LNCAP (cell line): ENCODE results near the gene THSD7A.

Experiments
- TF ChIP-seq, protein P1 (sequence below): fragments of 450-650 bp; IDR thresholded peaks from 2 replicates; pipeline ENCODE4 v1.5.1; 2017; ENCODE audit warnings: mild to moderate bottlenecking

Gene THSD7A

GRCh38 chr7:11714205-11714604 is 117.8 kb downstream of the THSD7A start:
- TF ChIP-seq, protein P1, sequence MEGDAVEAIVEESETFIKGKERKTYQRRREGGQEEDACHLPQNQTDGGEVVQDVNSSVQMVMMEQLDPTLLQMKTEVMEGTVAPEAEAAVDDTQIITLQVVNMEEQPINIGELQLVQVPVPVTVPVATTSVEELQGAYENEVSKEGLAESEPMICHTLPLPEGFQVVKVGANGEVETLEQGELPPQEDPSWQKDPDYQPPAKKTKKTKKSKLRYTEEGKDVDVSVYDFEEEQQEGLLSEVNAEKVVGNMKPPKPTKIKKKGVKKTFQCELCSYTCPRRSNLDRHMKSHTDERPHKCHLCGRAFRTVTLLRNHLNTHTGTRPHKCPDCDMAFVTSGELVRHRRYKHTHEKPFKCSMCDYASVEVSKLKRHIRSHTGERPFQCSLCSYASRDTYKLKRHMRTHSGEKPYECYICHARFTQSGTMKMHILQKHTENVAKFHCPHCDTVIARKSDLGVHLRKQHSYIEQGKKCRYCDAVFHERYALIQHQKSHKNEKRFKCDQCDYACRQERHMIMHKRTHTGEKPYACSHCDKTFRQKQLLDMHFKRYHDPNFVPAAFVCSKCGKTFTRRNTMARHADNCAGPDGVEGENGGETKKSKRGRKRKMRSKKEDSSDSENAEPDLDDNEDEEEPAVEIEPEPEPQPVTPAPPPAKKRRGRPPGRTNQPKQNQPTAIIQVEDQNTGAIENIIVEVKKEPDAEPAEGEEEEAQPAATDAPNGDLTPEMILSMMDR, result no peak

DNA sequence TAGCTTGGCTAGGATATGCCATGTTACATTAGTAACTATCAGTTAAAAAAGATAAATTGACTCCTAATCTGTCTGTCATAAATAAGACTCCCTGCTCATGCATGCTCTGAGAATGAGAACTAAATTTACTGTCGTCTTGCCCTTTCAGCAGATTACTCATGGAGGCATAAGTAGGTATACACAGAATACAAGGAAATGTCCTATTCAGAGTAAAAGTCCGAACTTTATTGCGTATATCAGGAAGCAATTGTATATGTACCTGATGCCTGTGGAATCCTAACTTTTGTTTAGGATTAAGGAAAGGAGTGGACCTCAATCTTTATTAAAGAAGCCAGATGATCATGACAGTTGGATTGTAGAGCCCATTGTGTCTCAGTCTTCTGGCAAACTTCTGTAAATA is 118.6 kb downstream of the THSD7A start:
- TF ChIP-seq, protein P1, result no peak

DNA sequence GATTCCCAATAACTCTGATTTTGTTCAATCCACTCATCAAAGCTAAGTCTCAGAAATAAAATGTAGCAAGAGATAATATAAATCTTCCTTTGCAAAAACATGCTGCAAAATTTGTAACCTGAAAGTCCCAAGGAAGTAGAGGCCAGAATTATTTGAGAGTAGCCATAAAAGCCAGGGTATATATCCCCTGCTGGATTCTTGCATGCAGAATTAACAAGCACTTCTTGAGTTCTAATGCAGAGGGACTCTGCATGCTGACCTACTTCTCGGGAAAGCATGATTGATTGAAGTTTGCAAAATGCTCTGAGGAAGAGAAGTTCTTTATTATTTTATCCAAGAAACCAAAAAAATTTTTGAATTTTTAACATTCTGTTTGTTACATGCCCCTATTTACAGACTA is 121.6 kb downstream of the THSD7A start:
- TF ChIP-seq, protein P1, result no peak

- TF ChIP-seq, protein P1, result no peak
Measured at GRCh38 chr7:11709196-11709595, 122.8 kb downstream of the THSD7A start.

GRCh38 chr7:11707606-11708193 is 124.3 kb downstream of the THSD7A start:
- TF ChIP-seq, protein P1, result no peak

- TF ChIP-seq, protein P1, result no peak
Measured at GRCh38 chr7:11706666-11707605, 125.1 kb downstream of the THSD7A start.

- TF ChIP-seq, protein P1, result no peak
Measured at GRCh38 chr7:11703829-11704228, 128.2 kb downstream of the THSD7A start.
